Measurements from ENCODE around the gene ERGIC3. TPM values are rescaled to one million over a fixed set of nuclear protein-coding genes. Genes with fewer than 3 reads are reported as not detected.

The ERGIC3 gene
- total and polyA plus RNA-seq, 7 donors: 61.7 to 83.5 (median 67.9) TPM

DNA sequence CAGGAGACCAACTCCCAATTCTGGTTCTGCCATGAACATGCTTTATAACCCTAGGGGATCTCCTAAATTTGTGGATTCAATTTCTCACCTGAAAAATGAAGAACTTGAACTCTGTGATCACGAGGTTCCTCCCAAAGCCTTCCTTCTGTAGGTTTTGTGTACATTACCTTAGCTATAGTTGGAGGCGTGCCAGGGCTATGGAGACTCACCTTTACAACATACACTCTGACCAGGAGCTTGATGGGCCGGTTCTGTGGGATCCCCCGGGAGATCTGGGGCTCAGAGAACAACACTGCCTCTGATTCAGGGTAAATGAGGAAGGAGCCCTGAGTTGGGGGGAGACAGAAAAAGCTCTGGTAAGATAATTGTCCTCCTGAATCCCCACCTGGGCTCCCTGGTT lies 34.1 kb downstream of the ERGIC3 start:
- H3K4me3 ChIP-seq: no peak overlapping the region

GRCh38 chr20:35576816-35577215 lies 34.9 kb downstream of the ERGIC3 start:
- Histone ChIP-seq H3K27ac (no peak overlapping the region), H3K9me3 (no peaks in the 10 kb centered on the region), H3K4me3 (no peak overlapping the region), H3K36me3 (ENCODE audit: insufficient read depth in 1 of 2, low read depth in 1 of 2) (no peaks in the 10 kb centered on the region), H3K27me3 (ENCODE audit: insufficient read depth in 3 of 3, low read length in 2 of 3) (no peaks in the 10 kb centered on the region), H3K4me1 (no peaks in the 10 kb centered on the region)
- WGBS, 3 donors: 47 to 58% (median 50%) methylated on average over 3 of the region's 3 CpGs
- ATAC-seq (no peak), DNase-seq (peak in 1 of 2 donors; percentile 7)
- TF ChIP-seq, protein P1, sequence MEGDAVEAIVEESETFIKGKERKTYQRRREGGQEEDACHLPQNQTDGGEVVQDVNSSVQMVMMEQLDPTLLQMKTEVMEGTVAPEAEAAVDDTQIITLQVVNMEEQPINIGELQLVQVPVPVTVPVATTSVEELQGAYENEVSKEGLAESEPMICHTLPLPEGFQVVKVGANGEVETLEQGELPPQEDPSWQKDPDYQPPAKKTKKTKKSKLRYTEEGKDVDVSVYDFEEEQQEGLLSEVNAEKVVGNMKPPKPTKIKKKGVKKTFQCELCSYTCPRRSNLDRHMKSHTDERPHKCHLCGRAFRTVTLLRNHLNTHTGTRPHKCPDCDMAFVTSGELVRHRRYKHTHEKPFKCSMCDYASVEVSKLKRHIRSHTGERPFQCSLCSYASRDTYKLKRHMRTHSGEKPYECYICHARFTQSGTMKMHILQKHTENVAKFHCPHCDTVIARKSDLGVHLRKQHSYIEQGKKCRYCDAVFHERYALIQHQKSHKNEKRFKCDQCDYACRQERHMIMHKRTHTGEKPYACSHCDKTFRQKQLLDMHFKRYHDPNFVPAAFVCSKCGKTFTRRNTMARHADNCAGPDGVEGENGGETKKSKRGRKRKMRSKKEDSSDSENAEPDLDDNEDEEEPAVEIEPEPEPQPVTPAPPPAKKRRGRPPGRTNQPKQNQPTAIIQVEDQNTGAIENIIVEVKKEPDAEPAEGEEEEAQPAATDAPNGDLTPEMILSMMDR (IDR thresholded peaks at IDR 0.05): no peak
- intact Hi-C loops (cut with DNase I): no loop called here

More for the DNA sequence above, 34.1 kb downstream of the ERGIC3 start:
- TF ChIP-seq, protein P1 (IDR thresholded peaks at IDR 0.05): no peak
- no peaks in the 10 kb centered on the region for H3K36me3 ChIP-seq (ENCODE audit: insufficient read depth in 1 of 2, low read depth in 1 of 2)
- H3K27ac ChIP-seq: no peak overlapping the region
- no peaks in the 10 kb centered on the region for H3K4me1 ChIP-seq
- no peak for ATAC-seq
- DNase-seq: peak in 1 of 2 donors; percentile 6
- intact Hi-C loops (cut with DNase I): no loop called here
- no peaks in the 10 kb centered on the region for H3K9me3 ChIP-seq
- WGBS, 3 donors: 69 to 81% (median 73%) methylated on average over 4 of the region's 4 CpGs
- H3K27me3 ChIP-seq (ENCODE audit: insufficient read depth in 3 of 3, low read length in 2 of 3): no peaks in the 10 kb centered on the region

DNA sequence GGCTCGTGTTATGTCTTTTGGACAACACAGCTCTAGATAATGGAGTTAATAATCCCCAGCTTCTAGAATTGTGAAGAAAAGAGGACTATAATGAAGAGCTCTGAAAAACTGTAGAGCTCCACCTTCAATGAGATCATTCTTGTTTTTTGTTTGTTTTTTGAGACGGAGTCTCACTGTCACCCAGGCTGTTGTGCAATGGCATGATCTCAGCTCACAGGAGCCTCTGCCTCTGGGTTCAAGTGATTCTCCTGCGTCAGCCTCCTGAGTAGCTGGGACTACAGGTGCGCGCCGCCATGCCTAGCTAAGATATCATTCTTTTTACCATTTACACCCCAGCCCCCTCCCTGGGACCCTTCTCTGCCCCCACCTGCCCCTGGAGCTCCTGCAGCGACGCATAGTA lies 36.6 kb downstream of the ERGIC3 start:
- peak in 1 of 2 donors; percentile 12 for DNase-seq
- no peaks in the 10 kb centered on the region for H3K9me3 ChIP-seq
- no peaks in the 10 kb centered on the region for H3K36me3 ChIP-seq (ENCODE audit: insufficient read depth in 1 of 2, low read depth in 1 of 2)
- 81 to 87% (median 84%) methylated on average over 8 of the region's 8 CpGs for WGBS, 3 donors
- no peaks in the 10 kb centered on the region for H3K27me3 ChIP-seq (ENCODE audit: insufficient read depth in 3 of 3, low read length in 2 of 3)
- no peak overlapping the region for H3K4me3 ChIP-seq
- no peaks in the 10 kb centered on the region for H3K4me1 ChIP-seq
- TF ChIP-seq, protein P1 (IDR thresholded peaks at IDR 0.05): no peak
- intact Hi-C loops (cut with DNase I): no loop called here
- no peak overlapping the region for H3K27ac ChIP-seq
- ATAC-seq: no peak

DNA sequence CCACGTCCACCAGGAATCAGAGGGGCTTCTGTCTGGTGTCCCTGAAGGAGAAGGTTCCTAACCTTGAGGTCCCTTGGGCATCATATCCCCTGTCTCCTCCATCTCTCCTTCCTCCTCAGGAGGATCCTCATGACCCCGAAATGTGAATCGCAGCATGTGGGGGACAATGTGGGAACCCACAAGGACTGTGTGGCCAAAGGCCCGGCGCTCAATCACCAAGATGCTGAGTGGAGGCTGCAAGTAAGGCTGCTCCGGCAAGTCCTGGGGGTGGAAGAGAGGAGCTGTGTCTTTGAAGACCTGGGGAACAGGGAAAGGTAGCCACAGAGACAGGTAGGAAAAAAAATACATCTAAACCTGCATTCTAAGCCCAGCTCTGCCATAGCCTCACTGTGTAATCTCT lies 37.3 kb downstream of the ERGIC3 start:
- H3K36me3 ChIP-seq (ENCODE audit: insufficient read depth in 1 of 2, low read depth in 1 of 2): no peaks in the 10 kb centered on the region
- TF ChIP-seq, protein P1 (IDR thresholded peaks at IDR 0.05): no peak
- DNase-seq: peak in 1 of 2 donors; percentile 8
- 86 to 92% (median 88%) methylated on average over 6 of the region's 6 CpGs for WGBS, 3 donors
- intact Hi-C loops (cut with DNase I): no loop called here
- H3K27me3 ChIP-seq (ENCODE audit: insufficient read depth in 3 of 3, low read length in 2 of 3): no peaks in the 10 kb centered on the region
- no peaks in the 10 kb centered on the region for H3K4me1 ChIP-seq
- ATAC-seq: no peak
- no peak overlapping the region for H3K4me3 ChIP-seq
- H3K27ac ChIP-seq: no peak overlapping the region
- H3K9me3 ChIP-seq: no peaks in the 10 kb centered on the region

DNA sequence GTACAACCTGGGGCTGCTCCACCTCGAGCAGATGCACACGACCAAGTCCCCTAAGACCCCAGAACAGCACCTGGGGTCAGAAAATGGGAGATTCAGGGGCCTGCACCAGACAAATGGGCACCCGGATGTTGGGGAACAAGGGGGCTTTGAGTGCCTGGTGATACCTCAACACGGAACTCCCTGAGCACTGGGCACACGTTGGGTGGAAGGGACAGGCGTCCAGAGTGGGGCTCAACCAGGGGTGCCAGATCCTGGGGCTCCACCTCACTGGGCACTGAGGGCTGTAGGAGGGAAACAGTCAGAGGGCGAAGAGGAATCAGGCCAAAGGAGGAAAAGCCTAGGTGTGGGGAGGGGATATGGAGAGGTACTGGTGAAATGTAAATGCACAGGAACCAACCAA lies 40.3 kb downstream of the ERGIC3 start:
- H3K9me3 ChIP-seq: no peaks in the 10 kb centered on the region
- TF ChIP-seq, protein P1 (IDR thresholded peaks at IDR 0.05): no peak
- 81 to 94% (median 85%) methylated on average over 7 of the region's 7 CpGs for WGBS, 3 donors
- DNase-seq (peak in 1 of 2 donors; percentile 5), ATAC-seq (no peak)
- no peaks in the 10 kb centered on the region for H3K36me3 ChIP-seq (ENCODE audit: insufficient read depth in 1 of 2, low read depth in 1 of 2)
- intact Hi-C loops (cut with DNase I): no loop called here
- no peak overlapping the region for H3K4me3 ChIP-seq
- H3K27ac ChIP-seq: no peak overlapping the region
- H3K4me1 ChIP-seq: no peaks in the 10 kb centered on the region
- no peaks in the 10 kb centered on the region for H3K27me3 ChIP-seq (ENCODE audit: insufficient read depth in 3 of 3, low read length in 2 of 3)
